HG03095 (cell line): Measurements from ENCODE around the gene SLC38A9.

Source experiments
- ATAC-seq: cut with Tn5 transposase; IDR thresholded peaks from one replicate; pipeline ENCODE4 v1.9.1; 2021; ENCODE audit warnings: moderate library complexity; ENCODE audit not compliant: unreplicated experiment

SLC38A9 gene

DNA sequence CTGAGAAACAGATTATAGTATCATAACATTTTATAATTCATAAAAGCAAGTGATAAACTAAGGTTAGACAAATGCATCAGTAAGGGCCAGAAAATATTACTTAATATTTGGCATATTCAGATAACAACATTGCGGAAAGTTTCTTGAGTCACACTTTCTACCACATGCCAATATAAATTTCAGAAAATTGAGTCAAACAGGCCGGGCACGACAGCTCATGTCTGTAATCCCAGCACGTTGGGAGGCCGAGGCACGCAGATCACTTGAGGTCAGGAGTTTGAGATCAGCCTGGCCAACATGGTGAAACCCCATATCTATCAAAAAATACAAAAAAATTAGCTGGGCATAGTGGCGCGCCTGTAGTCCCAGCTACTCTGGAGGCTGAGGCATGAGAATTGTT is 47.1 kb downstream of the SLC38A9 start:
- no peak for ATAC-seq

DNA sequence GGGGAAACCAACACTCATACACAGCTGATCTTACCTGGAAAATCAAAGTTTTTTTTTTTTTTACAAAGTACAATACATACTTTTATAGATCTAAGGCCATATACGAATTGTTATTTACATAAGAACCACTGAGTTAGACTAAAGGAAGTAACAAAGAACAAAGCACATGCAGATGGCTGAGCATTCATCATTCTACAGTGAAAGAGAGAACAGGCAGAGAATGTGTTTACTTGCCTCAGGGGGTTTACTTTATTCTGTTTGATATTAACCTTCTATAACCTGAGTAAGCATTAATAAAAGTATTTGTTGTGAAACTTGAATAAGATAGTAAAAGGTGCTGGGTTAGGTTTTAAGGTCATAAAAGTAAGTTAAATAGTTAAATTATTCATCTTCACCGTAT is 54.7 kb downstream of the SLC38A9 start:
- ATAC-seq, result no peak

DNA sequence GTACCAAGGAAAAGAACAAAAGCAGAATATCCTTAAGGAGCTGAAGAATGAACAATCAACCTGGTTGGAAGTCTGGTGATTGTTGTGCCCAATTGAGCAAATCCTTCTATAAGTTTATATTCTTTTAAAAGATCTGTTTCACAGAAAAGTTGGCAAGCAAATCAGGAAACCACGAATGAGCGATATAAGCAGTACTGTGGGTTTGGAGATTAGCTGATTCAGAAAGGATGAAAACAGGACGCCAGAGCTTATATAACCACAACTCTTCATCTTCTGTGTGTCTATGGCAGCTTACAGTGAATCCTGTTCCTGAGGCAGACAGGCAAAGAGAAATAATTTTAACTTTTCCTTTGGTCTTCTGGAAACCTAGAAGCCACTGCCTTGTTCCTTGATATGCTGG is 61.7 kb downstream of the SLC38A9 start:
- no peak for ATAC-seq

GRCh38 chr5:55649963-55650362 is 62.2 kb downstream of the SLC38A9 start:
- ATAC-seq, result no peak

GRCh38 chr5:55645304-55645703 is 66.8 kb downstream of the SLC38A9 start:
- ATAC-seq, result no peak

DNA sequence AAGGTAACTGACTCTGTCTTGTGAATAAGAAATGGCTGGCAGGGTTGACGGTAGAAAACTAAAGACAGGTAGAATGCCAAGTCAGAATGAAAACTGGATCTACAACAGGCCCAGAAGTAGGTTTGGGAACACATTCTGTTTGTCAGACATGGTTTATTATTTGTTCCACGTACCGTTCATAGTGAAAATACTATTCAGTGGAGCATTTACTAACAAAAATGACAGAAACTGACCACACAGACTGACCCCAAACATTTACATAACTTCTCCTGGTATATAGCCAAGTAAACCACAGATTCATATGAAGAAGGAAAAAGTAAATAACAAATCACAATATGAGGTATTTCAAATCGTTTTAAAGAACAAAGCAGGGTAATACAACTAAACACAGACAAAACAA is 73.7 kb downstream of the SLC38A9 start:
- no peak for ATAC-seq

DNA sequence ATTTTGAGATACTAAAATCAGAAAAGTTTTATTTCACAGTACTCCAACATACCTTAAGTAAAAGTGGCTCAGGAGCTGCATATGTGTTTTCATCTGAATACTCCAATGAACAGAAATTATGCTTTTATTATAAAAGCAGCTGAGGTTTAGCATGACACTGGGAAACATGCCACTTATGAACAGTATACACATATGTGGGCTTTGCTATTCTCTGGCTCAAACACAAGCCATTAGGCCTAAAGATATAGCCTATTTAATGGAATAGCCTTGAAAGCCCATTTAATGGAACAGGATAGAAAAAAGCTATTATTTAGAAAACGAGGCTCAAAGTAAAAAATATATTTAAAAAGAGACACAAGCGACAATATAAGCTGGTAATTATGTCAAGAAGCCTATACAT is 74.1 kb downstream of the SLC38A9 start:
- ATAC-seq, result no peak

DNA sequence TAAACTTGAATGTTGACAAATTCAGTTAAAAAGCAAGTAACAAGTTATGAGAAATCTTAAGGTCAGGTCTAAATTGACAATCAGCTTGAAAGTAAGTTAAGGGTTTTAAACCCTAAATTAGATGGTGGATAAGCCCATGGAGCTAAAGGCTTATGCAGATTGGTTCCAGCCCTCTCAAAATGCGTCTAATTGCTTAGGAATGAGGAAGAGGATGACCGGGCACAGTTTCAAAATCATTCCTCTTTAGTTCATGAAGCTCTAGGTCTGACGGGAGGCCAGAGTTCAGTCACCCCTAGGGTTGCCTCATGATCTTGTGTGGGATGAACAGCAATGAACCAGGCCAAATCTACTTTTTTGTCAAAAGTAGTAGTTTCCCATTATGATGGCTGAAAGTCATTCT is 75.4 kb downstream of the SLC38A9 start:
- ATAC-seq, result no peak

GRCh38 chr5:55636177-55636576 is 75.9 kb downstream of the SLC38A9 start:
- no peak for ATAC-seq

- ATAC-seq, result no peak
These were observed 77.3 kb downstream of the SLC38A9 start for GRCh38 chr5:55634866-55635265.

GRCh38 chr5:55634209-55634805 is 77.8 kb downstream of the SLC38A9 start:
- no peak for ATAC-seq

GRCh38 chr5:55633574-55634208 is 78.4 kb downstream of the SLC38A9 start:
- no peak for ATAC-seq

- no peak for ATAC-seq
These were observed 82.3 kb downstream of the SLC38A9 start for GRCh38 chr5:55629815-55630214.

DNA sequence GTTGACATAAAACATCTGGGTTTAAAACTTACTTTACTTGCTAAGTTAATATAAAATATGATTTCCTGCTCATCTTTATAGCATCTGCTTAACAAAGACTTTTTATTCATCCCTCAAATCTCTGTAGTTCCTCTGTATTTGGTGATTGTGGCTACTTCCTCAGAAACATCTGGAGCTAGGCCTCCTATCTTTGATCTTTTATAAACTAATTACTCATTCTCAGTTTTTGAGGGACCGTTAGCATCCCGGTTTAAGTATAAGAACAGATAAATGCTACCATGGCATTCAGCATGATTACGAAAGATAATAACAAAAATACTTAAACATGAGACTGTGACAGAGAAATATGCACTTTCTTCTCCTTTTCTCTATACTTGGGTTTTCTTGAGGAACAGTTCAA is 85.3 kb downstream of the SLC38A9 start:
- ATAC-seq, result no peak

GRCh38 chr5:55625913-55626312 is 86.2 kb downstream of the SLC38A9 start:
- no peak for ATAC-seq

- ATAC-seq, result no peak
These were observed 86.6 kb downstream of the SLC38A9 start for GRCh38 chr5:55625589-55625909.

DNA sequence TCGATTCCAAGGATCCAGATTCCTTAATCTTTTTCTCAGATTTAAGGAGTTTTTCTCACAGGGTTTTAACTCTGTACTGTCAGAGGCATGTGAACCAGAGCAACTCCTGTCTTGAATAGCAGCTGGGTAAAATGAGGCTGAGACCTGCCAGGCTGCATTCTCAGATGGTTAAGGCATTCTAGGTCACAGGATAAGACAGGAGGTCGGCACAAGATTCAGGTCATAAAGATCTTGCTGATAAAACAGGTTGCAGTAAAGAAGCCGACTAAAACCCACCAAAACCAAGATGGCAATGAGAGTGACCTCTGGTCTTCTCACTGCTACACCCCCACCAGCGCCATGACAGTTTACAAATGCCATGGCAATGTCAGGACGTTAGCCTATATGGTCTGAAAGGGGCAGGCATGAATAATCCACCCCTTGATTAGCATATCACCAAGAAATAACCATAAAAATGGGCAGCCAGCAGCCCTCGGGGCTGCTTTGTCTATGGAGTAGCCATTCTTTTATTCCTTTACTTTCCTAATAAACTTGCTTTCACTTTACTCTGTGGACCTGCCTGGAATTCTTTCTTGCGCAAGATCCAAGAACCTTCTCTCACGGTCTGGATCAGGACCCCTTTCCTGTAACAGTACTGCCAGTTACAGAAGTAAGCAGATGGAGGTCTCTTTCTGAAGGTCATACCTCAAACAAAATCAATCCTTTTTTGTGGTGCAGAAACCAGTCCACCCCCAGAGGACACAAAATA is 87.1 kb downstream of the SLC38A9 start:
- no peak for ATAC-seq

- no peak for ATAC-seq
These were observed 88.3 kb downstream of the SLC38A9 start for GRCh38 chr5:55623789-55624188.

GRCh38 chr5:55622460-55622859 is 89.7 kb downstream of the SLC38A9 start:
- no peak for ATAC-seq

GRCh38 chr5:55621229-55621628 is 90.9 kb downstream of the SLC38A9 start:
- ATAC-seq, result no peak

GRCh38 chr5:55620766-55621160 is 91.4 kb downstream of the SLC38A9 start:
- no peak for ATAC-seq

DNA sequence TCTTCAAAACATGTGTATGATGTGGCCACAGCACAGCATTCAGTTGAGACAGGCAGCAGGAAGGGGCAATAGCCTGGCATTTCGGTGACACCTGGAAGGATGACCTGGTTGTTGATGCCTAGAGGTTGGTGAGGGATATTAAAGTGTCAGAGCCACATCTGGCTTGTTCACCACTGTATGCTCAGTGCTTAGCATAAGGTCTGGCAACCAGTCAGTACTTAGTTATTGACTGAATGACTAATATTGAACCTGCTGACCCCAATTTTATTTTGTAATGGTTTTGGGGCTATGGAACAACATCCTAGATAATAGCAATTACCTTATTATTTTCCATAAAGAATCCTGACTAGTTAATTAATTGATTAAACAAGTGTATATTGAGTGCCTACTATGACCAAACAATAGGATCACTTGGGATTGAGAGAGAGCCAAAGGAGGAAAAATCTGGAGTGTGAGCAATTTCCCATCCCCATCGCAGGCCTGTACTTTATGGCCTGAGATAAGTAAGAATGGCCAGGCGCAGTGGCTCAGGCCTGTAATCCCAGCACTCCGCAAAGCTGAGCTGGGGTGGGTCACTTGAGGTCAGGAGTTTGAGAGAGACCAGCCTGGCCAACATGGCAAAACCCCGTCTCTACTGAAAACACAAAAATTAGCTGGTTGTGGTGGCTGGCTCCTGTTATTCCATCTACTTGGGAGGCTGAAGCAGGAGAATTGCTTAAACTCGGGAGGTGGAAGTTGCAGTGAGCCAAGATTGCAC is 91.9 kb downstream of the SLC38A9 start:
- ATAC-seq, result no peak
